ENCODE data around the gene RAB29.

Gene RAB29

GRCh38 chr1:205803986-205804385 lies 28.7 kb upstream of the RAB29 start (continued):
- TF ChIP-seq TSHZ2 (CRISPR knock-in tag; IDR thresholded peaks at IDR 0.05), result no peak
- TF ChIP-seq OSR1 (CRISPR knock-in tag; IDR thresholded peaks at IDR 0.05), result no peak
- TF ChIP-seq ZC3H10 (CRISPR knock-in tag; IDR thresholded peaks at IDR 0.05), result no peak
- no peak for TF ChIP-seq BACH2 (CRISPR knock-in tag; IDR thresholded peaks at IDR 0.05; ENCODE audit: borderline replicate concordance)
- TF ChIP-seq, protein P1, sequence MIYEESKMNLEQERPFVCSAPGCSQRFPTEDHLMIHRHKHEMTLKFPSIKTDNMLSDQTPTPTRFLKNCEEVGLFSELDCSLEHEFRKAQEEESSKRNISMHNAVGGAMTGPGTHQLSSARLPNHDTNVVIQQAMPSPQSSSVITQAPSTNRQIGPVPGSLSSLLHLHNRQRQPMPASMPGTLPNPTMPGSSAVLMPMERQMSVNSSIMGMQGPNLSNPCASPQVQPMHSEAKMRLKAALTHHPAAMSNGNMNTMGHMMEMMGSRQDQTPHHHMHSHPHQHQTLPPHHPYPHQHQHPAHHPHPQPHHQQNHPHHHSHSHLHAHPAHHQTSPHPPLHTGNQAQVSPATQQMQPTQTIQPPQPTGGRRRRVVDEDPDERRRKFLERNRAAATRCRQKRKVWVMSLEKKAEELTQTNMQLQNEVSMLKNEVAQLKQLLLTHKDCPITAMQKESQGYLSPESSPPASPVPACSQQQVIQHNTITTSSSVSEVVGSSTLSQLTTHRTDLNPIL (CRISPR knock-in tag; IDR thresholded peaks at IDR 0.05; ENCODE audit: low read depth), result no peak
- TF ChIP-seq ESRRG (CRISPR knock-in tag; IDR thresholded peaks at IDR 0.05), result no peak

DNA sequence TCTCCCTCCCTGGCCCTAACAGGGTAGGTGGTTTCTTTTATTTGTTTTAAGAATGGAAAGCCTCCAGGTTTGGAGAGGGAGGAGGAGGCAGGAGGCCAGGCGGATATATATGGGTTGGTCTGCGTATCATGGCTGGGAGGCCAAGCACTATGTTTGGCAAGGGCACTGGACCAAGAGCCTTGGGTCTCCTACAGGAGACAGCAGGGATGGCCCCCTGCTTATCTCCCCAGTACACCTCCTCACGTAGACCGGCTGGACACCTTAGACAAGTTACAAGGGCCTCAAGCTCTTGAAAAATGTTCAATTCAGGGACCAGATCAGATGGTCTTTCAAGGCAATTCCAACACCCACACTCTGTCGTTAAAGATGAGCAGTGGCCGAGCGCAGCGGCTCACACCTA lies 26.8 kb upstream of the RAB29 start:
- TF ChIP-seq ZNF70 (CRISPR knock-in tag; IDR thresholded peaks at IDR 0.05) (no peak), BACH2 (CRISPR knock-in tag; IDR thresholded peaks at IDR 0.05; ENCODE audit: borderline replicate concordance) (no peak), PPARA (CRISPR knock-in tag; IDR thresholded peaks at IDR 0.05; ENCODE audit: borderline replicate concordance) (no peak), ZFP3 (CRISPR knock-in tag; IDR thresholded peaks at IDR 0.05) (no peak), GLIS3 (CRISPR knock-in tag; IDR thresholded peaks at IDR 0.05) (no peak), SNAI2 (CRISPR knock-in tag; IDR thresholded peaks at IDR 0.05) (no peak), OSR1 (CRISPR knock-in tag; IDR thresholded peaks at IDR 0.05) (no peak), RARB (CRISPR knock-in tag; IDR thresholded peaks at IDR 0.05) (no peak), ZFP30 (CRISPR knock-in tag; IDR thresholded peaks at IDR 0.05) (no peak)
- TF ChIP-seq, protein P2, sequence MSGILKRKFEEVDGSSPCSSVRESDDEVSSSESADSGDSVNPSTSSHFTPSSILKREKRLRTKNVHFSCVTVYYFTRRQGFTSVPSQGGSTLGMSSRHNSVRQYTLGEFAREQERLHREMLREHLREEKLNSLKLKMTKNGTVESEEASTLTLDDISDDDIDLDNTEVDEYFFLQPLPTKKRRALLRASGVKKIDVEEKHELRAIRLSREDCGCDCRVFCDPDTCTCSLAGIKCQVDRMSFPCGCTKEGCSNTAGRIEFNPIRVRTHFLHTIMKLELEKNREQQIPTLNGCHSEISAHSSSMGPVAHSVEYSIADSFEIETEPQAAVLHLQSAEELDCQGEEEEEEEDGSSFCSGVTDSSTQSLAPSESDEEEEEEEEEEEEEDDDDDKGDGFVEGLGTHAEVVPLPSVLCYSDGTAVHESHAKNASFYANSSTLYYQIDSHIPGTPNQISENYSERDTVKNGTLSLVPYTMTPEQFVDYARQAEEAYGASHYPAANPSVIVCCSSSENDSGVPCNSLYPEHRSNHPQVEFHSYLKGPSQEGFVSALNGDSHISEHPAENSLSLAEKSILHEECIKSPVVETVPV (CRISPR knock-in tag; IDR thresholded peaks at IDR 0.05), result no peak
- TF ChIP-seq, protein P1 (CRISPR knock-in tag; IDR thresholded peaks at IDR 0.05; ENCODE audit: low read depth), result no peak

DNA sequence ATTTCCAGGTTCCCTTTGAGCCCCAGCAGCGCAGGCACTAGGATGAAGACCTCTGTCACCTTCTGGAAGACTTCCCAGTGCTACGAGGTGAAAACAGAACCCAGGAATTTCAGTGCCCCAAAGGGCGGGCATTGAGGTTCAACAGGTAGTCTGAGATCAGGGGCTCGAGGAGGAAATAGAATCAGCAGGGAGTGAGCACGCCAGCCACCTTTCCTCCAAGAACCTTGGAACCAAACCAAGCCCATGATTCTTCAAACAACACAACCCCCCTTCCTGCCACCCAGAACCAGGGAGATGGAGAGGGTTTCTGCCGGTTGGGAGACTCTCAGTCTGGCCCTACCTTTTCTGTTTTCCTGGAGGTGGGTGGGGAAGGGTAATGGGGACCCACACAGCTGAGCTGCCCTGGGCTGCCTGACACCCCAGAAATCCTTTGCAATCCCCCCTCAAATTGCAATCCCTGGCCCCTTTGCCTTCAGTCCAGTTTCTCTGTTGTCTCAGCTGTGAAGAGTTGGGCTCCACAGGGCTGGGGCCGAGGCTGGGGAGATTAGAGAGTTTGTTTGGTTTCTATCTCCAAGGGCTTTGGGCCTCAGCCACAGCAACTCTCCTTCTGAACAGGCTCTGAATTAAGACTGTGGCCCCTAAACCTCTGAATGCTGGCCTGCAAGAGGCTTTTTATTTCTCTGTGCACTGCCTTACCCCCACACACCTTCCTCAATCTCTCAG lies 25.9 kb upstream of the RAB29 start:
- no peak for ATAC-seq
- TF ChIP-seq GLIS3 (CRISPR knock-in tag; IDR thresholded peaks at IDR 0.05) (no peak), OSR1 (CRISPR knock-in tag; IDR thresholded peaks at IDR 0.05) (no peak), BACH2 (CRISPR knock-in tag; IDR thresholded peaks at IDR 0.05; ENCODE audit: borderline replicate concordance) (no peak), ZFP30 (CRISPR knock-in tag; IDR thresholded peaks at IDR 0.05) (no peak), PPARA (CRISPR knock-in tag; IDR thresholded peaks at IDR 0.05; ENCODE audit: borderline replicate concordance) (no peak), ZC3H10 (CRISPR knock-in tag; IDR thresholded peaks at IDR 0.05) (no peak), ZNF70 (CRISPR knock-in tag; IDR thresholded peaks at IDR 0.05) (no peak), ZNF565 (CRISPR knock-in tag; conservative IDR thresholded peaks at IDR 0.05; ENCODE audit: low read depth) (no peak), ZFP3 (CRISPR knock-in tag; IDR thresholded peaks at IDR 0.05) (no peak), RARB (CRISPR knock-in tag; IDR thresholded peaks at IDR 0.05) (no peak), TOX (CRISPR knock-in tag; IDR thresholded peaks at IDR 0.05; ENCODE audit: borderline replicate concordance) (no peak), TCF4 (CRISPR knock-in tag; IDR thresholded peaks at IDR 0.05; ENCODE audit: borderline replicate concordance) (no peak), TSHZ2 (CRISPR knock-in tag; IDR thresholded peaks at IDR 0.05) (no peak)
- TF ChIP-seq, protein P1 (CRISPR knock-in tag; IDR thresholded peaks at IDR 0.05; ENCODE audit: low read depth), result no peak

More for the DNA sequence above, 26.8 kb upstream of the RAB29 start:
- ATAC-seq, result no peak
